GM19468 (cell line): ENCODE results near the gene PCOLCE2.
"Not testable (repeated sequence)": the region's sequence is repeated elsewhere in the genome, so short reads cannot be mapped to it uniquely, and the experiment has no call there.

ENCODE experiments used
- ATAC-seq: cut with Tn5 transposase; IDR thresholded peaks from one replicate; pipeline ENCODE4 v1.9.1; 2021; ENCODE audit warnings: mild to moderate bottlenecking, moderate library complexity, moderate number of reproducible peaks; ENCODE audit not compliant: unreplicated experiment; ENCODE audit errors: extremely low read depth

Gene PCOLCE2

DNA sequence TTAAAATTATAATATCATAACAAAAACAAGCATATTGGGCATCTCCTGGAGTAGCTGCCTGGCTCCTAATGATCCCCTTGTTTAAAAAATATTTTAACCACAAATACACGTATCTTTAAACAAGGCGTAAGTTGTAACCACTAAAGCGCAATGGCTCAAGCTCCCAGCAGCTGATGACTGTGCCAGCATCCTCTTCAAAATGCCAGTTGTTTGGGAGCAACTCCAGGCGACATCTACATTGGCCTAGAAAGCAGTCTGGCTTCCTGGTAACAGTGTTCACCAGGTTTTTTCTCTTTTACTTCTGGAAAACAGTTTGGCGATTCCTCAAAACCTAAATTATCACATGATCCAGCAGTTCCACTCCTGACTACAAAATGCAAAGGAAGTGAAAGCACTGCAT is 13.8 kb downstream of the PCOLCE2 start:
- no peak for ATAC-seq

DNA sequence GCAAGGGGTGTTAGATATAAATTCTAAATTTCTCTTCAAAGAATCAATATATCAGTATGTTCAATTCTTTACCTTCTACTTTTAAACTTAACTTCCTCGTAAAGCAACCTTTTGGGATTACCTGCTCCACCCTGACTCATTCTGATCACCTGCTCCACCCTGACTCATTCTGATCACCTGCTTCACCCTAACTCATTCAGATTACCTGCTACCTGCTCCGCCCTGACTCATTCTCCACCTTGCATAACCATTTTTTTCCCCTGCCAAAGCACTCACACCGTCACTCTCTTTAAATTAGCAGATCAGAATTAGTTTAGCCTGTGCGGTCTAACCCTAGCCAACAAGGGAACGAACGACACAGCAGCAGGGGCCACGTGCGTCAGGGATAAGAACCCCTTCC is 20.5 kb downstream of the PCOLCE2 start:
- ATAC-seq, result not testable (repeated sequence)

DNA sequence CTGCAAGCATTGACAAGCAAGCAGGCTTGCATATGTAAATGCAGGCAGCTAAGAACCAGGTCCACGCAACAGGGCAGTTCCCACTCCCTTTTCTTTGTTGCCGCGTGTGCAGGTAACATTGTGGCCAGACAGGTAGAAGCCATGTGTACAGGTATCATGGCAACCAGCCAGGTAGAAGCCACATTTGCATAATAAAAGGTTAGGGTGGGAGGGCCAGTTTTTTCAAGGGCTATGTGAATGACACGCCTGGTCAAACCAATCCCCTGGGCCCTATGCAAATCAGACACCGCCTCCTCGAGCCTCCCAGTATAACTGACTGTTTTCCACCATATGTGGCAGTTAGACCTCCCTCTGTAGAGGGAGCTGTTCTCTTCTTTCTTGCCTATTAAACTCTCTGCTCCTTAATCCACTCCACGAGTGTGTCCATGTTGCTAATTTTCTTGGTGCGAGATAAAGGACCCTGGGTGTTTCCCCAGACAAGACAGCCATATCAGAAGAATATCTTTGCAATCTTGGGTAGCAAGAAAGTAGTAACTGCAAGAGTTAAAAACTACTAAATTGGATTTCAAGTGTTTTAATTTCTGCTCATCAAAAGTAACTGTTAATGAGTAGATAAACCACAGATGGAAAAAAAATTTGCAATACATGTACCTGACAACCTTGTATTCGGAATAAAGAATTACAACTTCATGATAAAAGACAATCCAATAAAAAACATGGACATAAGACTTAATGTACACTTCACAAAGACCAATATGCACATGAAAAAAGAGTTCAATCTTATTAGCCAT is 21.8 kb downstream of the PCOLCE2 start:
- ATAC-seq, result no peak

DNA sequence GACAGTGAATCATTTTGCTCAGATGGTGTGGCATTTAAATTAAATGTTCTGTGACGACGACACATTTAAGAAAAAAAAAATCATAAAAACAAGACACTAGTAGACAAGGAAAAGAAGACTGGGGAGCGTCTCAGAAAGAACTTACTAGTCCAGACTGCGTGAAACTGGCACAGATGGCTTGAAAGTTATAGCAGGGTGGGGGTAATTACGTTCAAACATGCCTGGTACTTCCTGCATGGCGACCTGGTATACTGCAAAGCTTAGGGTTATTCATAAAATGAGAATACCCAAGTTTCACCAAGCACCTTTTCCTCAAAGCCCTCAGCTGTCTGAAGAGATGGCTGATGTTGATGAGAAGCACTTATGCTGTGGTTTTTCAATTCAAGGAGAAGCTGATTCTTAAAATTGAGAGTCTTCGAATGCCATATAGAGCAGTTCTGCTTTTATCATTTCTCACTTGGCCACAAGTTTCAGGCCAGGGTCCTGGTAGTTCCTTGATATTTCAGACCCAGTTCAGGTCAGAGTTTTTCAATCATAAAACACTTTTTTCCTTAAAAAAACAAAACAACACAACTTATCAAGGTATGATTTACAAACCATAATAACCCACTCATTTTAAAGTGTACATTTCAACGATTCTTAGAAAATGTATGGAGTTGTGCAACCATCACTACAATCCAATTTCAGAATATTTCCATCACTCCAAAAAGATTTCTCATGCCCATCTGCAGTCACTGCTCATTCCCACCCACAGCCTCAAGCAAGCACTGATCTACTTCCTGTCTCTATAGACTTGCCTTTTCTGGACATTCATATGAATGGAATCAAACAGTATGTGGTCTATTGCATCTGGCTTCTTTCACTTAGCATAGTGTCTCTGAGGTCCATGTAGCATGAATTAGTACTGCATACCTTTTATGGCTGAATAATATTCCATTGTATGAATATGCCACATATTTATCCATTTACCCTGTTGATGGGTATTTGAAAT is 24.7 kb downstream of the PCOLCE2 start:
- no peak for ATAC-seq

DNA sequence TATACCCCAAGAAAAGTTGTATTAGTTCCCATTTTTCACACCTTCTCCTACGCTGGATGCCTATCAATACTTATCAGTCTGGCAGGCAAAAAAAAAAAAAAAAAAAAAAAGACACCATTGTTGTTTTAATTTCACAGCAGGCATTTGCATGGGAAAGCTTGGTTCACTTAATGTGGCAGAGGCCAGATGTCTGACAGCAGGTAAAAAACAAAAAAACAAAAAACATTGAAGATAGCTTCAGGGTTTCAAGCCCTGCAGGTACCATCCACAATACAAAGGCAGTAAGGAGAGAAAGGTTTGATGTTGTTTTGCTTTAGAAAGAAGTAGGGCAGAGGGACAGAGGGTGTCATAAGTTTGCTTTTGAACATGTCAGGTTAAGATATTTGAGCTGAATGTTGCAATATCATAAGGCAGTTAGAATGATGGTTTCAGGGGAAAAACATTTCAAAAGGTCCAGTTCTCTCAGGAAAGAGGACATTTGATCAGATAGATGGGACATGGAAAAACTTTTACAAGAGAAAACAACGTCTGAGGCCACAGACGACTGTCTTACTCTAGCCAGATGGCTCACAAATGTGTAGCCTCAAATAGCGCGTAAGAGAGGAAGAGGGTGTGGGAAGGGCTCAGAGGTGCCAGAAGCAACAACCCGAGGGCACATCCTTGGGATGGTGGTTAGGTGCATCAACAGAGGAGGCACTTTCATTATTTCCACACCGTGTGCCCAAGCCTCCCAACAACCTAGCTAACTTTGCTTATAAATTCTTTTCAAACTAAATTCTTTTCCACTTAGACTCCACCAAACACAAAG is 25.7 kb downstream of the PCOLCE2 start:
- no peak for ATAC-seq

DNA sequence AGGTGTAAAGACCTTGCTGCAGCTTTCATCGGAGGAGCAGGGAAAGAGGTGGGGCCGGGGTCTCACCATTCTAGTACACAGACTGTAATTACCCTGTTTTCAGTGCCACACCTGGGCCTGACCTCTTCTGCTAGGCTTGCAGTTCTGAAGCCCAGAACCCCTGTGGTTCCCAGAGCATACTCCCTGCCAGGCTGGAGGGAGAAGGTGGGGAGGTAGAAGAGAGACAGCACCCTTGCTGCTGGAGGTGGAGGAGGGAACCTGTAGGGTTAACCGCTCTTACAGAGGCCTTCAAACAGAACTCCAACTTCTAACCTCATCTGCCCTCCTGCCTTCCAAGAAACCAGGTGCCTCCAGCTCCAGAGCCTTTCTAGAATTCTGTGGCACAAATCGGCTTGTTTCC is 27.0 kb downstream of the PCOLCE2 start:
- no peak for ATAC-seq

DNA sequence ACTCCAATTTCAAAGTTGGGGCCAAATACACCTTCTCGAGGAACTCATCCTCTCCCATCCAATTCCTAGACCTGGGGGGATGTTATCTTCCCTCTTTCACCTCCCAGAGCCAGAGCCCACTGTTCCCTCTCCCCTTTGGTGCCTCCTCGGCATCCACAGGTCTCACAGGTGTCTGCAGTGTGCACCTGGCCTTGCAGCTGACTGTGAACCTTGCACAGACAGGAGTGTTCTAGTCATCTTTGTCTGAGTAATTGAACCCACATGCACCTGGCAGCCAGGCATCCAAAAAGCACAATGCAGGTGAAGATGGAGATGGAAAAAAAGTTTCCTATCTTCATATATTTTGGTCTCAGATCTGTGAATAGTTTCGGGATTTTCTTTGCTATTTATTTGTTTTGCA is 30.8 kb downstream of the PCOLCE2 start:
- ATAC-seq, result no peak

DNA sequence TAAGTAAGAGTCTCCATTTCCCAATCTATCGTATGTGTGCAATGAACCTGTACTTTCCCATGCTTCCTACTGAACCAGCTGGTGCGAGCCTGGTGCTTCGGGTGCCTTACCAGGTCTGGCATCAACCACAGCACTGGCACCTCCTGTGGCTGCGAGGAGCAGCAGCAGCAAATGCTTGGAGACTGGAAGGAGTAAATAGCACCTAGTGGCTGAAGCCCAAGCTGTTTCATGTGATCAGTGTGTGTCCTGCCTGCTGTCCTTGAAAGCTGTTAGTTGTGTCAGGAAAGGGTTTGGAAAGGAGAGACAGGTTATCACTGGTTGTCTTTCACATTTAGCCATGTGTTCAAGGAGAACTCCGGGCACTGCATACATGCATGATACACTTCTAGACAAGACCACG is 31.8 kb downstream of the PCOLCE2 start:
- no peak for ATAC-seq

DNA sequence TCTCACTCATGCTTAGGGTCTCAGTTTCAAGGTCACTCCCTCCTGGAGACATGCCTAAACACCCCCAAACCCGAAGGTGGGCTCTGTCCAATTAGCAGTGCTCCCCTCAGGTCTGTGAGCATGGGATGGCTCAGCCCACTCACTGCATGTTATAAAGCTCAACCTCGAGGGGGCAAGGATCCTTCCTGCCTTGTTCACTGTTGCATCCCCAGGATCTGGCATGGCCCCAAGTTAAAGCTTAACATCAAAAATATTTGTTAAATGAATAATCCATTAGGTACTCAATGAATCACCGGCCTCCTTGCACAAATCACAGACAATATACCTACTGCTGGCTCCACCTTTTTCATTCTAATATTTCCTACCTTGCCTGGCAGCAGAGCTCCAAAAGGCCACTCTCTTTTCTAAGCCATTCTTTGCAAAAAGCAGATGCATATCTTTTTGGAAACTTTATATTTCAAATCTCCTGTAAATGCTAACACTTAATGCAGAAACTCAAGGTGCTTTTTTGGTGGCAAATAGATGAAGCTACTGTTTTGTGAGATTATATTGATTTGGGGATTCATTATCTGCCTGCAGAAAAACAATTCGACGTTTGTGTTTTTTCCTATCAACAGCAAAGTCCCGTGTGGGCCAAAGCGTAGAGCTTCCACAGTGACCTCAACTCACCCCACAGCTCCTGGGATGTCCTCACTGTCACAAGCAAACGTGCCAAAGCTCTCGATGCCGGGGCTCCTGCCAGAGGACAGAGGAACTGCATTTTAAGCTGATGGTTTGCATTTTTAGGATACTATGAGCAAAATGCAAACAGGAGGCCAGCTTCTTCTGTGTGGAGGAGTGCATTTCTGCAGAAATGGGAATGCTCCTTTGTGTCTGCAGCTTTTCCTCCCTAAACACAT is 35.4 kb downstream of the PCOLCE2 start:
- ATAC-seq, result no peak

DNA sequence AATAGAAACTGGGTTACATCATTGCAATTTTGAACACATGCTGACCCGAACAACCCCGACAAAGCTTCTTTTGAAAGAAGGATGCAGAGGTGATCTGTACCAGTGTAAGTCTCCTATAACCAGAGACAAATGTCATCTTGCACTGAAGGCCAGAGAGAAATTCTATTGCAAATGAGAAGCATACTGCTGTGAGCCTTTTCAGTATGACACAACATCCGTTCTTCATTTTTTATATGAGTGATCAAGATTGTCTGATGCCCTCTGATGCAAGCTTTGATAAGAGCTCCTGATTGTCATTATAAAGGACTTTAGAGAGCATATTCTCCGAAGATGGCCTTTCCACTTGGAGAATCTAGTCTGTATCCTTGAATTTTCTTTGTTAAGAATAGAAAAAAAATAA is 36.9 kb downstream of the PCOLCE2 start:
- ATAC-seq, result no peak

DNA sequence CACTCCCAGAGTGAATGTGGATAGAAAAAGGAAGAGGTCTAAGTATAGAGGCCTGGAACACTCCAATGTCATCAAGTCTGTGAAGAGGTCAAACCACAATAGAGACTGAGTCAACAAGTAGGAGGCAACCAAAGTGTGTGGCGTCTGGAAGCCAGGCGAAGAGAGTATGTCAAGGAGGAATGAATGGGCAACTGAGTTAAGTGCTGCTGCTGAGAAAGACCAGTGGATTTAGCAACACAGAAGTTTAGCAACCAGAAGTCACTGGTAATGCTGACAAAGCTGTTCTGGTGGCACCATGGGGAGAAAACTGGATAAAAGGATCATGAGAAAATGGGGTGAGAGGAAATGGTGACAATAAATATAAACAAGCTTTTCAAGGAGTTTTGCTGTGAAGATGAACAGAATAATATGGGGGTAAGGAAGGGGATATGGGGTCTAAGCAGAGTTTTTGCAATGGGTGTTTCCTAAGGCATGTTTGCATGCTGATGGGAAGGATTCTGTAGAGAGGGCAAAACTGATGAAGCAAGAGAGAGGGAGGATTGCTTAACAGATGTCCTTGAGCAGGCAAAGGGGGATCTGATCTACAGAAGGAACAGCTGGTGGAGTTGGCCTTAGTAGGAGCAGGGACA is 38.4 kb downstream of the PCOLCE2 start:
- no peak for ATAC-seq

DNA sequence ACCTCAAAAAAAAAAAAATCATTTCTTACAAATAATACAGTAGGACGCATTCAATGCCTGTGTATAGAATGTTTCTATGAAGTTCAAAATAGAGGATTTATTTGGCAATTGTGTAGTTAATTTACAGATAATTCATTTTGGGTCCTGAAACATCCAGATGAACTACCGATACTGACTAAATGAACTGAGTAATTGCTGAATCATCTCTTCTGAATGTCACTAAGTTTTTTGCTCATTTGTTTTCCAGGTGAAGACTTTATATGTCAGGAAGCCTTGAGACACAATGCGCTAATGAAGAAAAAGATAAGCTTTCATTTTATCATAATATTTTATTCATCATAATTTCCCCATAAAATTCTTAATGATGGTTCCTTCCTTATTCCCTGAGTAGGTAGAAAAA is 39.7 kb downstream of the PCOLCE2 start:
- no peak for ATAC-seq

DNA sequence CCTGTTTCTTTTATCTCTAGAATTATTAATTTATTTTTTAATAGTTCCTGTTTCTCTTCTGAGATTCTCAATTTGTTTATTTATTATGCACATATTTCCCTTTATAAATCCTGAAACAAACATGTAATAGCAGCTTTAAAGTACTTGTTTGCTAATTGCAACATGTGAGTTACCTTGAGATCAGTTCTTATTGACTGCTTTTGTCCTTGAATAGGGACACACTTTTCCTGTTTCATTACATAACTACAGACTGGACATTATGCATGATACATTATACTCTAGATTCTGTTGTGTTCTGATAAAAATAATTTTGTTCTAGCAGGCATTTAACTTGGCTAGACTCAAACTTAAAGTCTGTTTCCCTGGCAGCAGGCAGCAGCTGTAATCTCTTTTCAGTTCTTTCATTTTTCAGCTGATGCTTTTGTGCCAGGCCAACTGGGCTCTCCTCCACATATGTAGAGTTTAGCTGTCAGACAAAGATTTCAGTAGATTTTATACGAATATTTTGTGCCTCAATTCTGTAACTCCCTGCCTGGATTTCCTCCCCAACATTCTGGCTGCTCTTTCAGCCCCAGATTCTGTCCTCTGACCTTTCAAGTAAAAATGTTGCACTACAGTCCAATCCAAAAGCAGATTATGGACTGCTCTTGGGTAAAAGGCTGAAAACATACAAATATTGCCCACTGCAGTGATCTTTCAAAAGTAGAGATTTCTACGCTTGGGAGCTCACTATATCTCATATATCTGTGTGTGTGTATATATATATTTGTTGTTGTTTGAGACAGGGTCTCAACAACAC is 41.9 kb downstream of the PCOLCE2 start:
- no peak for ATAC-seq

DNA sequence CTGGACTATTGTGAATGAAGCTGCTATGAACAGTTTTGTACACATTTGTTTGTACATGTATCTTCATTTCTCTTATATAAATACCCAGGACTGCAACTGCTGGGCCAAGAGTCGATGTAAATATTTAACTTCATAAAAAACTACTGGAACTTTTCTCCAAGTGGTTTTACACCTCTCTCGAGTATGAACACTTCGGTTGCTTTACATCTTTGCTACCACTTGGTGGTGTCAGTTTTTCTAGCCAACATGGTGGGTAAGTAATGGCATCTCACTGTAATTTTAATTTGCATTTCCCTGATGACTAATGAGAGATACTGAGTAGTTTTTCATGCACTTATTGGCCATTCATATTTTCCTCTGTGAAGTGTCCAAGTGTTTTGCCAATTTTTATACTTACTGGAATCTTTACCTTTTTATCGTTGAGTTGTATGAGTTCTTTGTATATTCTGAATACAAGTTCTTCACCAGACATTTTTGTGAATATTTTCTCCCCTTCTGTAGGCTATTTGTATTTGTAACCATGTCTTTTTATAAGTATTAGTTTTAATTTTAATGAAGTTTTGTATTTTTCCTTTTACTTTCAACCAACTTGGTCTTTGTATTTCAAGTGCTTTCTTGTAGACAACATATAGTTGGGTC is 44.4 kb downstream of the PCOLCE2 start:
- peak; percentile 63 for ATAC-seq

DNA sequence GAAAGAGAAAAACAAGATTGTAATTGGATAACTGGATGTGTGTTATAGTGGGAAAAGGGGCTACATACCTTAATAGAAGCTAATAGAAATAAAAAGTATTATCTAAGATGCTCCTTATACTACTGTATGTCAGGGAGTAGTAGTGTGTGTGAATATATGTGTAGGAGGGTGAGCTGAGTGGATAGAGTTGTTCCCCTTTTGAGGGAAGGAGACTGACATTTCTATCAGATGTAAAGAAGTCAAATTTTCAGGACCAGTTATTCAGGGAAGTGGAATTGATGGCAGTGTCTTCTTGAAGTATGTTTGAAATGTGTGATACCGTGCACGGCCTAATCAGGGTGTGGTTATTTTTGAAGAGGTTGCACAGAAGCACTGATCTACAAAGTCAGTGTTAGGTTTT is 49.1 kb downstream of the PCOLCE2 start:
- ATAC-seq, result no peak

DNA sequence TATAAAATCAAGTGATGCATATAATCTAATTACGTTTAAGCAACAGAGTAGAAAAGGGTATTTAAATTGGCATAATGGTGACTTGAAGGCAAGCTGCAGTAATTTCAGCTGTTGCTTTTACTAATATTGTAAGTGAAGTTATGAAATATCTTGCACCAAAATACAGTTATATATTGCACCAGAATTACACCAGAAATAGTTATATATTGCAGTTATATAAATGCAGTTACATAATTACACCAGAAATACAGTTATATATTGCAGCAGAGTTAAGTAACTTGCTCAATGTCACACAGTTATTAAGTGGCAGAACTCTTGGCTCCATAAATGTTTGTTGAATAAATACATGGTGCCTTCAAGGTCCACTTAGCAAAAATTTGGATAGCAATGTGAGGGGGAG is 51.4 kb downstream of the PCOLCE2 start:
- ATAC-seq, result no peak

DNA sequence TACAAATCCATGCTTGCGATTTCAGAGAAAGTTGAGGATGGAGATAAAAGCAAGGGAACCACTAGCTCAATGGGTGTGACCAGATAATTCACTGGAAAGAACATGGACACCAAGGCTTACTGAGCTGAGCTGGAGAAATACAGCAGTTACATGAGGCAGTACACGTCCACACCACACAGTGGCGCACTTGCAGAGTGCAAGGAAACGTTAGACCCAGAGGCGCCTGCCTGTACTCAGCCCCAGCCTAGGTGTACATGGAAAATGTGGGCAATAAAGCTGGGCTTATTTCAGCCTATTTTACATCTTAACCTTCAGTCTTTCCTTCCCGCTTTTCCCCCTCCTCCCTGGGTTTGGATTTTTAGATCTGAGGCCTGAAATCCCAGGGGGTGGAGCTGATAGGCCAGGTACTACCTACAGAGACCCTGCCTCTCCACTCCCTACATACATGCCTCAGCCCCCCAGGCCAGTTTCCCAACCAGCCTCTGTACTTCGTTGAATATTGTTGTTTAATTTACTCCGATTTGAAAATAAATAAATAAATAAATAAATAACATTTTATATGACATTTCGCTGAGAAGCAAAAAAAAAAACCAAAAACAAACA is 60.1 kb downstream of the PCOLCE2 start:
- ATAC-seq, result peak; percentile 92
